NCI-H2196 treated with DMSO at 0.1 percent for 48 hours (cell line): ENCODE measurements around the gene DMRTB1.
"Not testable (repeated sequence)": the region's sequence is repeated elsewhere in the genome, so short reads cannot be mapped to it uniquely, and the experiment has no call there.

ENCODE experiments used
- DNase-seq: peaks from one replicate; lab custom pipeline; 2025; ENCODE audit not compliant: unreplicated experiment; lab: John Stamatoyannopoulos, UW

The DMRTB1 gene

DNA sequence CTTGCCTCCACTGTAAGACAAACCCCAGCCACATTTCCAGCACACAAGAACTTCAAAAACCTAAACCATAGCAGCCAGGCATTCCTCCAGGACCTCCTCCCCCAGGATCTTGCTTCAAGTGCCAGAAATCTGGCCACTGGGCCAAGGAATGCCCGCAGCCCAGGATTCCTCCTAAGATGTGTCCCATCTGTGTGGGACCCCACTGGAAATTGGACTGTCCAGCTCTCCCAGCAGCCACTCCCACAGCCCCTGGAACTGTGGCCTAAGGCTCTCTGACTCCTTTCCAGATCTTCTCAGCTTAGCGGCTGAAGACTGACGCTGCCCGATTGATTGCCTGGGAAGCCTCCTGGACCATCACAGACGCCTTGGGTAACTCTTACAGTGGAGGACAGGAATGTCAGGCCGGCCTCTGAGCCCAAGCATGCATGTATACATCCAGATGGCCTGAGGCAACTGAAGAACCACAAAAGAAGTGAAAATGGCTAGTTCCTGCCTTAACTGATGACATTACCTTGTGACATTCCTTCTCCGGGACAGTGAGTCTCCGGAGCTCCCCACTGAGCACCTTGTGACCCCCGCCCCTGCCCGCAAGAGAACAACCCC is 24.7 kb upstream of the DMRTB1 start:
- DNase-seq, result not testable (repeated sequence)

GRCh38 chr1:53435151-53435550 is 24.0 kb upstream of the DMRTB1 start:
- DNase-seq, result no peak

- DNase-seq, result no peak
Observed at GRCh38 chr1:53438427-53439336, 20.5 kb upstream of the DMRTB1 start.

GRCh38 chr1:53439337-53440207 is 19.6 kb upstream of the DMRTB1 start:
- no peak for DNase-seq

DNA sequence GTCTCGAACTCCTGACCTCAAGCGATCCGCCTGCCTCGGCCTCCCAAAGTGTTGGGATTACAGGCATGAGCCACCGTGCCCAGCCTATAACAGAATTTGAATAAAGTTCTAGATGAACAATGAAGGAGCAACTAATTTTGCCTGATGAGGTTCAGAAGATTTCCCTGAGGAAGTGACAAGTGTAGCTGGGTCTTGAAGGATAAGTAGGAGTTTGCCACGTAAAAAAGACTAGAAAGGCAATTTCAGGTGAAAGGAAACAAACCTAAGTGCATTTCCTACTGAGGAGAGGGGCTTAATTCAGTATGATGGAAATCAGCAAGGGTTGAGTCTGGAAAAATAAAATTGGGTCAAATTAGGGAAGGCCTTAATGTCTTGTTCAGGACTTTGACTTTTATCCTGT is 18.6 kb upstream of the DMRTB1 start:
- DNase-seq, result no peak

GRCh38 chr1:53442299-53442698 is 16.9 kb upstream of the DMRTB1 start:
- no peak for DNase-seq

GRCh38 chr1:53446051-53446450 is 13.1 kb upstream of the DMRTB1 start:
- no peak for DNase-seq

GRCh38 chr1:53447413-53447812 is 11.8 kb upstream of the DMRTB1 start:
- no peak for DNase-seq

GRCh38 chr1:53448241-53448841 is 10.9 kb upstream of the DMRTB1 start:
- DNase-seq, result no peak

- no peak for DNase-seq
Observed at GRCh38 chr1:53449021-53449420, 10.2 kb upstream of the DMRTB1 start.

GRCh38 chr1:53449693-53450092 is 9.5 kb upstream of the DMRTB1 start:
- DNase-seq, result no peak

DNA sequence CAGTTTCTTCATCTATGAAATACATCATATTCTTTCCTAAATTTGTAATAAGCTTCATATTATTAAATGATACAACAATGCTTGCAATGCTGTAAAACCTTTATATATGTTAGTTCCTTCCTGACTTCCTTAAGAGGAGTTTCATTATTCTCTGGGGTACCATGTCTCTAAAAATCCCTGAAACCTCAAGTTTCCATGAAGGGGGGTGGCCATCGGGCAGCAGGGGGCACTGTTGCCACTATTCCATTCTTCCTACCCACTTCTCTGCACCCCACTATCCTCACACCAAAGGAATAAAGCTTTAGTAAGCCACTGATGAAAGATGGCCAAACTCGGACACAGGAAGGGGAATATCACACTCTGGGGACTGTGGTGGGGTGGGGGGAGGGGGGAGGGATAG is 9.0 kb upstream of the DMRTB1 start:
- no peak for DNase-seq

DNA sequence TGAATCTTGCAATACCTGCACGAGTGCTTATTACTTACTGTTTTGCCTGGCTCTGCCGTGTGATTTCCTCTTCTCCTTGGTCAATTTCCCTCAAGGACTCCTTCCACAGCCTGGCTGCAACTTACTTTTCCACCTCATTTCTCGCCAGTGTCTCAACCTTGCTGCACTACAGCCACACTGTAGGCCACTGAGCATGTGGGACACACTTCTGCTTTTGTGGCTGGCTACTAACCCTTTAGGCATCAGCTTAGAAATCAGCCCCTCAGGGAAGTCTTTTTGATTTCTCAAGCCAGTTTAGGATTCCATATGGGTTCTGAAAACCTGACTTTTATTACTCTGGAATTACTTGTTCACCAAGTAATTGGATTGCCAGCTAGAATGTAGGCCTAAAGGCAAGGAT is 5.2 kb upstream of the DMRTB1 start:
- DNase-seq, result no peak

DNA sequence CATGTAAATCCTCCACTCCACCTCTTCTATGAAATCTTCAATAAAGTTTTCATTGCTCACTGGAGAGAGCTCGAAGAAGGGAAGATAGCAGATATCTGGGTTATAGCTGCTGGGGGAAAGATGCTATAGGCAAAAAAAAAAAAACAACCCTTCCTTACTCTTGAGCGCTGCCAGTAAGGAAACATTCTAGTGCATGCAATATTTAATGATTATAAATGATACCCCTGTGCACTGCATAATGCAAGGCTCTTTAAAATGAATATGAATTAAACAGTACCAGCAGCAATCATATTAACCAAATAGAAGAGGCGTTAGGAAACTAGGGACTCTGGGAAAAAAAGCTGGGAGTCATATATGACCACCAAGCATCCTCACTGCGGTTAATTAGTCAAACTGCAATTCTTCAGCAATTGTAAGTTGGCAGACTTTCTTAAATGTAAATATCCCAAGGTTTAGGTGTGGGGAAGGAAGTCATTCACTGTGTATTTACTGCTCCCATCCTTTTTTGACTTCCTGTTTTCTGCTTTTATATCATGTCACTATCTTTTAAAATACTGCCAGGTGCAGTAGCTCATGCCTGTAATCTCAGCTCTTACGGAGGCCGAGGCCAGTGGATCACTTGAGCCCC is 3.7 kb upstream of the DMRTB1 start:
- DNase-seq, result no peak

DNA sequence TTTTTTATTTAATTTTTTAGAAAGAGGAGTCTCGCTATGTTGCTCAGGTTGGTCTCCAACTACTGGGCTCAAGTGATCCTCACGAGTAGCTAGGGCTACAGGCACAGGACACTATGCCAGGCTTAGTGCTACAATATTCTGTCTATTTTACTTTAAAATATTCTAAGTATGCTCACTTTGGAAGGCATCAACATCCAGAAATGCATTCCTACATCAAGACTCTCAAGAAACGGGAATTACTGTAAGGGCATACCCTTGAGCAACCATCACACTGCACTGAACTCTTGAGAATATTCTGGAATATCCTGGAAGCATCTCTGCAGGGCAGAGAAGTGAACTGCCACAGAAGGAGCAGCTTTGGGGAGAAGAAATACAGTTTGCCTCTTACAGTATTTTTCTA is 565 bp upstream of the DMRTB1 start:
- DNase-seq, result no peak

DNA sequence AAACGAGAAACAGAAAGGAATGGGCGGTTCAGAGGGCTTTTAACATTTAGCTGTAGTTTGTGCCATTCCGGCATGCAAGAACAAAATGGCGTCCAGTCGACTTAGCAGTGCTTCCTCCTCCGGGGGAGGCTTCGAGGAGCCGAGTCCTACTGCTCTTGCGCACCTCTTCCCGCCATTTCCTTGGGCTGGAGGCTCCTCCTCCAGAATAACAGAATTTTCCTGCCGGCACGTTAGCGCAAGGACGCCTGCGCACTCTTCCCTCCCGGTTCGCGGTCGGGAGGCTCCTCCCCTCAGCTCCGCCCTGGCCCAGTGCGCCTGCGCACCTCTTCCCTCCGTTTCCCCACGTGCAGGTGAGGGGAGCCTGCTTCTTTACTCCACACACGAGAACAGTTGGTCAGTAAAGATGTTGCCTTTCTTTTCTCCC is 1.0 kb downstream of the DMRTB1 start:
- no peak for DNase-seq

DNA sequence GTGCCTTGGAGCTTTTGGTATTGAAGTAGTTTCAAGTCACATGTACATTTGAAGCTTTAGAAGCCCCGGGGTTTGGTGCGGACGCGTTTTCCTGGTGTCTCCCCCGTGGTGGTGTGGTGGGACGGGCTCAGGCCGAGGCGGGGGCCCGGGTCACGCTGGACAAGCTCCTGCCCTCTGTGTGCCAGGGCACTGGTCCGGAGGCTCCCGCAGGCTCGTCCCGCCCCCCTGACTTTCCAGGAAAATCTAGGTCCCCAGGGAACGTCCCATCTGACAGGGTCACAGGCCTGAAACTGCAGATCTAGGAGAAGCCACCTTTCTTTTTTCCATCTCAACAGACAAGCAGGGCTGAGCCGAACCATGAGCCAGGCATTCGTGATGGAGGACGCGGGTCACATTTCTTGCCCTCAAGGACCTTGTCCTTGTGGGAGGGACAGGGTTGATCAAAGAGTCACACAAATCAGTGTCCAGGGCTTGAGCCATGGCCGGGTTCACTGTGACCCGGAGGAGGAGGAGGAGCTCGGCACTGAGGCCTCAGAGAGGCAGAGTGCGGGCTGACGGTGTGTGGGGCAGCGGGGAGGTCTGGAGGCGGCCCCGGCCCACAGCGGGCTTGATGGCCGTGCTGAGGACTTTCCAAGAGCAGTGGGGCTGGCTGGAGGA is 1.6 kb downstream of the DMRTB1 start:
- DNase-seq, result no peak

GRCh38 chr1:53461323-53462044 is 2.3 kb downstream of the DMRTB1 start:
- no peak for DNase-seq

GRCh38 chr1:53462193-53462592 is 3.0 kb downstream of the DMRTB1 start:
- DNase-seq, result no peak
